ENCODE data around the gene RABEP1. TPM values are rescaled to one million over a fixed set of nuclear protein-coding genes. Genes with fewer than 3 reads are reported as not detected.

RABEP1 gene
- total RNA-seq, 1 donor from 2014 or later, result 26.6 TPM

GRCh38 chr17:5269241-5269960 lies 12.7 kb upstream of the RABEP1 start:
- Histone ChIP-seq H3K9me3 (ENCODE audit: control insufficient read depth in 3 of 3, low read length in 3 of 3) (no peaks in the 10 kb centered on the region), H3K27me3 (ENCODE audit: control insufficient read depth in 3 of 3, insufficient read depth in 3 of 3, low read length in 3 of 3) (no peaks in the 10 kb centered on the region), H3K4me1 (ENCODE audit: control insufficient read depth in 3 of 3, insufficient read depth in 3 of 3, low read length in 3 of 3) (no peaks in the 10 kb centered on the region), H3K4me3 (ENCODE audit: low read length in 3 of 3) (no peak overlapping the region), H3K36me3 (ENCODE audit: control insufficient read depth in 3 of 3, insufficient read depth in 3 of 3, low read length in 3 of 3) (no peaks in the 10 kb centered on the region), H3K27ac (ENCODE audit: low read depth, low read length) (no peak overlapping the region), H3K9ac (ENCODE audit: low read depth in 1 of 3, low read length in 3 of 3) (no peak overlapping the region)

- H3K4me3 ChIP-seq (ENCODE audit: low read length in 3 of 3), result no peak overlapping the region
- H3K4me1 ChIP-seq (ENCODE audit: control insufficient read depth in 3 of 3, insufficient read depth in 3 of 3, low read length in 3 of 3), result no peaks in the 10 kb centered on the region
- no peaks in the 10 kb centered on the region for H3K27me3 ChIP-seq (ENCODE audit: control insufficient read depth in 3 of 3, insufficient read depth in 3 of 3, low read length in 3 of 3)
- no peak overlapping the region for H3K9ac ChIP-seq (ENCODE audit: low read depth in 1 of 3, low read length in 3 of 3)
- no peaks in the 10 kb centered on the region for H3K36me3 ChIP-seq (ENCODE audit: control insufficient read depth in 3 of 3, insufficient read depth in 3 of 3, low read length in 3 of 3)
- no peak overlapping the region for H3K27ac ChIP-seq (ENCODE audit: low read depth, low read length)
- no peaks in the 10 kb centered on the region for H3K9me3 ChIP-seq (ENCODE audit: control insufficient read depth in 3 of 3, low read length in 3 of 3)
Observed at GRCh38 chr17:5272322-5272721, 9.8 kb upstream of the RABEP1 start.

- H3K27ac ChIP-seq (ENCODE audit: low read depth, low read length), result peak overlapping the region; percentile 62
- H3K4me1 ChIP-seq (ENCODE audit: control insufficient read depth in 3 of 3, insufficient read depth in 3 of 3, low read length in 3 of 3), result peaks cover 29 to 31% (median 29%) of the 10 kb centered on the region in 3 donors
- H3K4me3 ChIP-seq (ENCODE audit: low read length in 3 of 3), result peak overlapping the region; percentile 78 to 90 (median 82)
- no peaks in the 10 kb centered on the region for H3K9me3 ChIP-seq (ENCODE audit: control insufficient read depth in 3 of 3, low read length in 3 of 3)
- H3K9ac ChIP-seq (ENCODE audit: low read depth in 1 of 3, low read length in 3 of 3), result peak overlapping the region; percentile 80 to 87 (median 81)
- H3K27me3 ChIP-seq (ENCODE audit: control insufficient read depth in 3 of 3, insufficient read depth in 3 of 3, low read length in 3 of 3), result no peaks in the 10 kb centered on the region
- H3K36me3 ChIP-seq (ENCODE audit: control insufficient read depth in 3 of 3, insufficient read depth in 3 of 3, low read length in 3 of 3), result no peaks in the 10 kb centered on the region
Observed at GRCh38 chr17:5282642-5283217, 646 bp downstream of the RABEP1 start.

- Histone ChIP-seq H3K9ac (ENCODE audit: low read depth in 1 of 3, low read length in 3 of 3) (peak overlapping the region; percentile 35 to 87 (median 81)), H3K9me3 (ENCODE audit: control insufficient read depth in 3 of 3, low read length in 3 of 3) (no peaks in the 10 kb centered on the region), H3K27me3 (ENCODE audit: control insufficient read depth in 3 of 3, insufficient read depth in 3 of 3, low read length in 3 of 3) (no peaks in the 10 kb centered on the region), H3K4me1 (ENCODE audit: control insufficient read depth in 3 of 3, insufficient read depth in 3 of 3, low read length in 3 of 3) (peaks cover 29 to 31% (median 29%) of the 10 kb centered on the region in 3 donors), H3K36me3 (ENCODE audit: control insufficient read depth in 3 of 3, insufficient read depth in 3 of 3, low read length in 3 of 3) (no peaks in the 10 kb centered on the region), H3K27ac (ENCODE audit: low read depth, low read length) (peak overlapping the region; percentile 62), H3K4me3 (ENCODE audit: low read length in 3 of 3) (peak overlapping the region; percentile 78 to 90 (median 82))
Observed at GRCh38 chr17:5283571-5284315, 1.7 kb downstream of the RABEP1 start.

- Histone ChIP-seq H3K9me3 (ENCODE audit: control insufficient read depth in 3 of 3, low read length in 3 of 3) (no peaks in the 10 kb centered on the region), H3K27me3 (ENCODE audit: control insufficient read depth in 3 of 3, insufficient read depth in 3 of 3, low read length in 3 of 3) (no peaks in the 10 kb centered on the region), H3K4me3 (ENCODE audit: low read length in 3 of 3) (no peak overlapping the region), H3K36me3 (ENCODE audit: control insufficient read depth in 3 of 3, insufficient read depth in 3 of 3, low read length in 3 of 3) (no peaks in the 10 kb centered on the region), H3K9ac (ENCODE audit: low read depth in 1 of 3, low read length in 3 of 3) (peak overlapping the region in 1 of 3 donors; percentile 45), H3K4me1 (ENCODE audit: control insufficient read depth in 3 of 3, insufficient read depth in 3 of 3, low read length in 3 of 3) (peaks cover 29 to 31% (median 29%) of the 10 kb centered on the region in 3 donors), H3K27ac (ENCODE audit: low read depth, low read length) (no peak overlapping the region)
Observed at GRCh38 chr17:5284681-5285080, 2.6 kb downstream of the RABEP1 start.

- peak overlapping the region; percentile 30 for H3K27ac ChIP-seq (ENCODE audit: low read depth, low read length)
- H3K36me3 ChIP-seq (ENCODE audit: control insufficient read depth in 3 of 3, insufficient read depth in 3 of 3, low read length in 3 of 3), result no peaks in the 10 kb centered on the region
- no peaks in the 10 kb centered on the region for H3K27me3 ChIP-seq (ENCODE audit: control insufficient read depth in 3 of 3, insufficient read depth in 3 of 3, low read length in 3 of 3)
- H3K9me3 ChIP-seq (ENCODE audit: control insufficient read depth in 3 of 3, low read length in 3 of 3), result no peaks in the 10 kb centered on the region
- H3K9ac ChIP-seq (ENCODE audit: low read depth in 1 of 3, low read length in 3 of 3), result peak overlapping the region in 1 of 3 donors; percentile 10
- H3K4me3 ChIP-seq (ENCODE audit: low read length in 3 of 3), result peak overlapping the region in 1 of 3 donors; percentile 25
- peaks cover 27 to 29% (median 28%) of the 10 kb centered on the region in 3 donors for H3K4me1 ChIP-seq (ENCODE audit: control insufficient read depth in 3 of 3, insufficient read depth in 3 of 3, low read length in 3 of 3)
Observed at GRCh38 chr17:5286846-5287245, 4.8 kb downstream of the RABEP1 start.

- Histone ChIP-seq H3K4me1 (ENCODE audit: control insufficient read depth in 3 of 3, insufficient read depth in 3 of 3, low read length in 3 of 3) (peaks cover 2 to 6% (median 5%) of the 10 kb centered on the region in 3 donors), H3K36me3 (ENCODE audit: control insufficient read depth in 3 of 3, insufficient read depth in 3 of 3, low read length in 3 of 3) (no peaks in the 10 kb centered on the region), H3K27me3 (ENCODE audit: control insufficient read depth in 3 of 3, insufficient read depth in 3 of 3, low read length in 3 of 3) (no peaks in the 10 kb centered on the region), H3K9me3 (ENCODE audit: control insufficient read depth in 3 of 3, low read length in 3 of 3) (no peaks in the 10 kb centered on the region), H3K27ac (ENCODE audit: low read depth, low read length) (no peak overlapping the region), H3K9ac (ENCODE audit: low read depth in 1 of 3, low read length in 3 of 3) (no peak overlapping the region), H3K4me3 (ENCODE audit: low read length in 3 of 3) (no peak overlapping the region)
Observed at GRCh38 chr17:5291683-5292350, 9.7 kb downstream of the RABEP1 start.

- H3K4me3 ChIP-seq (ENCODE audit: low read length in 3 of 3), result no peak overlapping the region
- peaks cover 4 to 19% (median 10%) of the 10 kb centered on the region in 3 donors for H3K4me1 ChIP-seq (ENCODE audit: control insufficient read depth in 3 of 3, insufficient read depth in 3 of 3, low read length in 3 of 3)
- H3K27ac ChIP-seq (ENCODE audit: low read depth, low read length), result no peak overlapping the region
- no peak overlapping the region for H3K9ac ChIP-seq (ENCODE audit: low read depth in 1 of 3, low read length in 3 of 3)
- no peaks in the 10 kb centered on the region for H3K27me3 ChIP-seq (ENCODE audit: control insufficient read depth in 3 of 3, insufficient read depth in 3 of 3, low read length in 3 of 3)
- no peaks in the 10 kb centered on the region for H3K9me3 ChIP-seq (ENCODE audit: control insufficient read depth in 3 of 3, low read length in 3 of 3)
- no peaks in the 10 kb centered on the region for H3K36me3 ChIP-seq (ENCODE audit: control insufficient read depth in 3 of 3, insufficient read depth in 3 of 3, low read length in 3 of 3)
Observed at GRCh38 chr17:5297245-5297644, 15.2 kb downstream of the RABEP1 start.

- Histone ChIP-seq H3K4me3 (ENCODE audit: low read length in 3 of 3) (no peak overlapping the region), H3K27ac (ENCODE audit: low read depth, low read length) (no peak overlapping the region), H3K36me3 (ENCODE audit: control insufficient read depth in 3 of 3, insufficient read depth in 3 of 3, low read length in 3 of 3) (no peaks in the 10 kb centered on the region), H3K9ac (ENCODE audit: low read depth in 1 of 3, low read length in 3 of 3) (no peak overlapping the region), H3K9me3 (ENCODE audit: control insufficient read depth in 3 of 3, low read length in 3 of 3) (no peaks in the 10 kb centered on the region), H3K4me1 (ENCODE audit: control insufficient read depth in 3 of 3, insufficient read depth in 3 of 3, low read length in 3 of 3) (peaks cover 2 to 19% (median 7%) of the 10 kb centered on the region in 3 donors), H3K27me3 (ENCODE audit: control insufficient read depth in 3 of 3, insufficient read depth in 3 of 3, low read length in 3 of 3) (no peaks in the 10 kb centered on the region)
Observed at GRCh38 chr17:5299383-5299782, 17.3 kb downstream of the RABEP1 start.
